Measurements from ENCODE around the gene MRPS33. TPM values are rescaled to one million over a fixed set of nuclear protein-coding genes. Genes with fewer than 3 reads are reported as not detected.

MRPS33 gene
- total and polyA plus RNA-seq, 2 of the 13 experiments (the other 11 are each of a cell fraction or from before 2014, with no cell fraction given), result 50.9 to 91.0 TPM

DNA sequence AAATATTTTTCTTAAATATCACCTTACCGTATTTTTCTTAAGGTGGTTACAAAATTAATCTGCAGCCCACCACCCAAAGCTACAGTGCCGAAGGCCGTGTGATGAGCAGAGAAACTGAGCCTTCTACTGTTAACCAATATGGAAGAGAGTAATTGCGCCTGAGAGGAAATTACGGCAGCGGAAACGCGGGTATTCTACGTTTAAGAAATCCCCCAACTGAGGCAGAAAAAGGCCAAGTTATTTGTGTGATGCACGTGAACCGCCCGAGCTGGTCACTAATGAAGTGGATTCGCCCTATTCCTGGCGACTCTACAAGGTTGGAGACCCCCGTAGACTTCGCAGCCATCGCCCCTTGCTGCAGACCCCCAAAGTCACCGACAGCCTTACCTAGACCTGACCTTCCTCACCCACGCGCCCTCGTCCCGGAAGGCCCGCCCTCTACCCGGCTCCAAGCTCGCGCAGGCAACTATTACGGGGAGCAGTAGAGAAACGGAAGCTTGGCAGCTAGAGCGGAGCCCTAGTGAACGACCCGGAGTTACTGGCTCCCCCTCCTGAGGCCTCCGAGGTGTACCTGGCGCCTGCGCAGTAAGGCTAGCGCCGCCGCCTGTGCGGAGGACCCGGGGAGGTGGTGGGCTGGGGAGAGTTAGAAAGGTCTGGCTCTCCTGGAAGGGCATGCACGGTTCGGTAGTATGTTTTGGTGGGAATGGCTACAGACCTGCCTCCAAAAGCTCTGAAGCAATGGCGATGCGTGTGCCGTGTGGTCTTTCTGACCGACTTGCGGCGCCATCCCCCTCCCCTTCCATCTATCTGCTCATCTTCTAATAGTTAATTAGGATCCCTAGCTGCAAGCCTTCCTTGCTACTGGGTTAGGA, at the start of gene MRPS33 (continued):
- TF ChIP-seq, protein P1, sequence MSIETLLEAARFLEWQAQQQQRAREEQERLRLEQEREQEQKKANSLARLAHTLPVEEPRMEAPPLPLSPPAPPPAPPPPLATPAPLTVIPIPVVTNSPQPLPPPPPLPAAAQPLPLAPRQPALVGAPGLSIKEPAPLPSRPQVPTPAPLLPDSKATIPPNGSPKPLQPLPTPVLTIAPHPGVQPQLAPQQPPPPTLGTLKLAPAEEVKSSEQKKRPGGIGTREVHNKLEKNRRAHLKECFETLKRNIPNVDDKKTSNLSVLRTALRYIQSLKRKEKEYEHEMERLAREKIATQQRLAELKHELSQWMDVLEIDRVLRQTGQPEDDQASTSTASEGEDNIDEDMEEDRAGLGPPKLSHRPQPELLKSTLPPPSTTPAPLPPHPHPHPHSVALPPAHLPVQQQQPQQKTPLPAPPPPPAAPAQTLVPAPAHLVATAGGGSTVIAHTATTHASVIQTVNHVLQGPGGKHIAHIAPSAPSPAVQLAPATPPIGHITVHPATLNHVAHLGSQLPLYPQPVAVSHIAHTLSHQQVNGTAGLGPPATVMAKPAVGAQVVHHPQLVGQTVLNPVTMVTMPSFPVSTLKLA (IDR thresholded peaks at IDR 0.05), result peak; percentile 42; the same call in 1 of the 2 replicates
- TF ChIP-seq SUZ12 (IDR thresholded peaks at IDR 0.05; ENCODE audit: low read depth, low read length) (no peak), ZEB1 (IDR thresholded peaks at IDR 0.05; ENCODE audit: insufficient replicate concordance, low read depth) (no peak), RBFOX2 (IDR thresholded peaks at IDR 0.05; ENCODE audit: low read depth, low read length) (peak; percentile 86), ATF1 (CRISPR knock-in tag; IDR thresholded peaks at IDR 0.05) (peak; percentile 87), ZNF549 (CRISPR knock-in tag; IDR thresholded peaks at IDR 0.05) (no peak), XBP1 (CRISPR knock-in tag; IDR thresholded peaks at IDR 0.05) (no peak), TEAD2 (CRISPR knock-in tag; IDR thresholded peaks at IDR 0.05) (no peak), ZNF3 (CRISPR knock-in tag; IDR thresholded peaks at IDR 0.05) (peak; percentile 35; the same call in 1 of the 2 replicates)
- TF ChIP-seq, protein P2, sequence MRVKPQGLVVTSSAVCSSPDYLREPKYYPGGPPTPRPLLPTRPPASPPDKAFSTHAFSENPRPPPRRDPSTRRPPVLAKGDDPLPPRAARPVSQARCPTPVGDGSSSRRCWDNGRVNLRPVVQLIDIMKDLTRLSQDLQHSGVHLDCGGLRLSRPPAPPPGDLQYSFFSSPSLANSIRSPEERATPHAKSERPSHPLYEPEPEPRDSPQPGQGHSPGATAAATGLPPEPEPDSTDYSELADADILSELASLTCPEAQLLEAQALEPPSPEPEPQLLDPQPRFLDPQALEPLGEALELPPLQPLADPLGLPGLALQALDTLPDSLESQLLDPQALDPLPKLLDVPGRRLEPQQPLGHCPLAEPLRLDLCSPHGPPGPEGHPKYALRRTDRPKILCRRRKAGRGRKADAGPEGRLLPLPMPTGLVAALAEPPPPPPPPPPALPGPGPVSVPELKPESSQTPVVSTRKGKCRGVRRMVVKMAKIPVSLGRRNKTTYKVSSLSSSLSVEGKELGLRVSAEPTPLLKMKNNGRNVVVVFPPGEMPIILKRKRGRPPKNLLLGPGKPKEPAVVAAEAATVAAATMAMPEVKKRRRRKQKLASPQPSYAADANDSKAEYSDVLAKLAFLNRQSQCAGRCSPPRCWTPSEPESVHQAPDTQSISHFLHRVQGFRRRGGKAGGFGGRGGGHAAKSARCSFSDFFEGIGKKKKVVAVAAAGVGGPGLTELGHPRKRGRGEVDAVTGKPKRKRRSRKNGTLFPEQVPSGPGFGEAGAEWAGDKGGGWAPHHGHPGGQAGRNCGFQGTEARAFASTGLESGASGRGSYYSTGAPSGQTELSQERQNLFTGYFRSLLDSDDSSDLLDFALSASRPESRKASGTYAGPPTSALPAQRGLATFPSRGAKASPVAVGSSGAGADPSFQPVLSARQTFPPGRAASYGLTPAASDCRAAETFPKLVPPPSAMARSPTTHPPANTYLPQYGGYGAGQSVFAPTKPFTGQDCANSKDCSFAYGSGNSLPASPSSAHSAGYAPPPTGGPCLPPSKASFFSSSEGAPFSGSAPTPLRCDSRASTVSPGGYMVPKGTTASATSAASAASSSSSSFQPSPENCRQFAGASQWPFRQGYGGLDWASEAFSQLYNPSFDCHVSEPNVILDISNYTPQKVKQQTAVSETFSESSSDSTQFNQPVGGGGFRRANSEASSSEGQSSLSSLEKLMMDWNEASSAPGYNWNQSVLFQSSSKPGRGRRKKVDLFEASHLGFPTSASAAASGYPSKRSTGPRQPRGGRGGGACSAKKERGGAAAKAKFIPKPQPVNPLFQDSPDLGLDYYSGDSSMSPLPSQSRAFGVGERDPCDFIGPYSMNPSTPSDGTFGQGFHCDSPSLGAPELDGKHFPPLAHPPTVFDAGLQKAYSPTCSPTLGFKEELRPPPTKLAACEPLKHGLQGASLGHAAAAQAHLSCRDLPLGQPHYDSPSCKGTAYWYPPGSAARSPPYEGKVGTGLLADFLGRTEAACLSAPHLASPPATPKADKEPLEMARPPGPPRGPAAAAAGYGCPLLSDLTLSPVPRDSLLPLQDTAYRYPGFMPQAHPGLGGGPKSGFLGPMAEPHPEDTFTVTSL (CRISPR knock-in tag; IDR thresholded peaks at IDR 0.05; ENCODE audit: borderline replicate concordance), result peak; percentile 71; the same call in 1 of the 2 replicates
- TF ChIP-seq, protein P3, sequence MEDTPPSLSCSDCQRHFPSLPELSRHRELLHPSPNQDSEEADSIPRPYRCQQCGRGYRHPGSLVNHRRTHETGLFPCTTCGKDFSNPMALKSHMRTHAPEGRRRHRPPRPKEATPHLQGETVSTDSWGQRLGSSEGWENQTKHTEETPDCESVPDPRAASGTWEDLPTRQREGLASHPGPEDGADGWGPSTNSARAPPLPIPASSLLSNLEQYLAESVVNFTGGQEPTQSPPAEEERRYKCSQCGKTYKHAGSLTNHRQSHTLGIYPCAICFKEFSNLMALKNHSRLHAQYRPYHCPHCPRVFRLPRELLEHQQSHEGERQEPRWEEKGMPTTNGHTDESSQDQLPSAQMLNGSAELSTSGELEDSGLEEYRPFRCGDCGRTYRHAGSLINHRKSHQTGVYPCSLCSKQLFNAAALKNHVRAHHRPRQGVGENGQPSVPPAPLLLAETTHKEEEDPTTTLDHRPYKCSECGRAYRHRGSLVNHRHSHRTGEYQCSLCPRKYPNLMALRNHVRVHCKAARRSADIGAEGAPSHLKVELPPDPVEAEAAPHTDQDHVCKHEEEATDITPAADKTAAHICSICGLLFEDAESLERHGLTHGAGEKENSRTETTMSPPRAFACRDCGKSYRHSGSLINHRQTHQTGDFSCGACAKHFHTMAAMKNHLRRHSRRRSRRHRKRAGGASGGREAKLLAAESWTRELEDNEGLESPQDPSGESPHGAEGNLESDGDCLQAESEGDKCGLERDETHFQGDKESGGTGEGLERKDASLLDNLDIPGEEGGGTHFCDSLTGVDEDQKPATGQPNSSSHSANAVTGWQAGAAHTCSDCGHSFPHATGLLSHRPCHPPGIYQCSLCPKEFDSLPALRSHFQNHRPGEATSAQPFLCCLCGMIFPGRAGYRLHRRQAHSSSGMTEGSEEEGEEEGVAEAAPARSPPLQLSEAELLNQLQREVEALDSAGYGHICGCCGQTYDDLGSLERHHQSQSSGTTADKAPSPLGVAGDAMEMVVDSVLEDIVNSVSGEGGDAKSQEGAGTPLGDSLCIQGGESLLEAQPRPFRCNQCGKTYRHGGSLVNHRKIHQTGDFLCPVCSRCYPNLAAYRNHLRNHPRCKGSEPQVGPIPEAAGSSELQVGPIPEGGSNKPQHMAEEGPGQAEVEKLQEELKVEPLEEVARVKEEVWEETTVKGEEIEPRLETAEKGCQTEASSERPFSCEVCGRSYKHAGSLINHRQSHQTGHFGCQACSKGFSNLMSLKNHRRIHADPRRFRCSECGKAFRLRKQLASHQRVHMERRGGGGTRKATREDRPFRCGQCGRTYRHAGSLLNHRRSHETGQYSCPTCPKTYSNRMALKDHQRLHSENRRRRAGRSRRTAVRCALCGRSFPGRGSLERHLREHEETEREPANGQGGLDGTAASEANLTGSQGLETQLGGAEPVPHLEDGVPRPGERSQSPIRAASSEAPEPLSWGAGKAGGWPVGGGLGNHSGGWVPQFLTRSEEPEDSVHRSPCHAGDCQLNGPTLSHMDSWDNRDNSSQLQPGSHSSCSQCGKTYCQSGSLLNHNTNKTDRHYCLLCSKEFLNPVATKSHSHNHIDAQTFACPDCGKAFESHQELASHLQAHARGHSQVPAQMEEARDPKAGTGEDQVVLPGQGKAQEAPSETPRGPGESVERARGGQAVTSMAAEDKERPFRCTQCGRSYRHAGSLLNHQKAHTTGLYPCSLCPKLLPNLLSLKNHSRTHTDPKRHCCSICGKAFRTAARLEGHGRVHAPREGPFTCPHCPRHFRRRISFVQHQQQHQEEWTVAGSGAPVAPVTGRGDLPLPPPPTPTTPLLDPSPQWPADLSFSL (CRISPR knock-in tag; IDR thresholded peaks at IDR 0.05), result no peak
- TF ChIP-seq, protein P4, sequence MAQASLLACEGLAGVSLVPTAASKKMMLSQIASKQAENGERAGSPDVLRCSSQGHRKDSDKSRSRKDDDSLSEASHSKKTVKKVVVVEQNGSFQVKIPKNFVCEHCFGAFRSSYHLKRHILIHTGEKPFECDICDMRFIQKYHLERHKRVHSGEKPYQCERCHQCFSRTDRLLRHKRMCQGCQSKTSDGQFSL (CRISPR knock-in tag; IDR thresholded peaks at IDR 0.05), result no peak
- TF ChIP-seq, protein P5, sequence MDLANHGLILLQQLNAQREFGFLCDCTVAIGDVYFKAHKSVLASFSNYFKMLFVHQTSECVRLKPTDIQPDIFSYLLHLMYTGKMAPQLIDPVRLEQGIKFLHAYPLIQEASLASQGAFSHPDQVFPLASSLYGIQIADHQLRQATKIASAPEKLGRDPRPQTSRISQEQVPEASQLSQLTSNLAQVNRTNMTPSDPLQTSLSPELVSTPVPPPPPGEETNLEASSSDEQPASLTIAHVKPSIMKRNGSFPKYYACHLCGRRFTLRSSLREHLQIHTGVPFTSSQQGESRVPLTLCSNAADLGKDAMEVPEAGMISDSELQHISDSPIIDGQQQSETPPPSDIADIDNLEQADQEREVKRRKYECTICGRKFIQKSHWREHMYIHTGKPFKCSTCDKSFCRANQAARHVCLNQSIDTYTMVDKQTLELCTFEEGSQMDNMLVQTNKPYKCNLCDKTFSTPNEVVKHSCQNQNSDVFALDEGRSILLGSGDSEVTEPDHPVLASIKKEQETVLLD (CRISPR knock-in tag; IDR thresholded peaks at IDR 0.05; ENCODE audit: low read depth), result no peak

Data from HepG2 (cell line).